Mucosa of descending colon (tissue), 3 donors: Measurements from ENCODE around the gene S100A13. TPM values are rescaled to one million over a fixed set of nuclear protein-coding genes. Genes with fewer than 3 reads are reported as not detected.

ENCODE experiments used
- ATAC-seq: fragments of 200-7000 bp; cut with Tn5 transposase; one replicate; pipeline ENCODE4 v1.9.1; 2020; ENCODE audit warnings: mild to moderate bottlenecking, moderate library complexity
- DNase-seq, 3 donors: peaks; one replicate each; pipeline ENCODE4 v3.0.0-alpha.2; 2020
- H3K36me3 ChIP-seq: fragments of 200-600 bp; one replicate; pipeline ENCODE4 v1.8.0; 2021; ENCODE audit warnings: low read depth, mild to moderate bottlenecking
- H3K4me1 ChIP-seq: fragments of 200-600 bp; one replicate; pipeline ENCODE4 v1.8.0; 2021; ENCODE audit warnings: low read depth, mild to moderate bottlenecking
- H3K4me3 ChIP-seq: fragments of 200-600 bp; one replicate; pipeline ENCODE4 v1.8.0; 2021; ENCODE audit warnings: mild to moderate bottlenecking
- H3K9me3 ChIP-seq: fragments of 200-600 bp; one replicate; pipeline ENCODE4 v1.8.0; 2021; ENCODE audit warnings: mild to moderate bottlenecking
- CTCF ChIP-seq: fragments of 200-600 bp; IDR thresholded peaks from one replicate; pipeline ENCODE4 v1.8.0; 2022; ENCODE audit warnings: antibody characterized with exemption, mild to moderate bottlenecking
- intact Hi-C, 2 donors: fragments of 100-400 bp; cut with DNase I in 1 of 2; cut with micrococcal nuclease in 1 of 2; formaldehyde crosslinking; loops; one replicate each; pipeline versions ENCODE4 v1.11.0 to v1.11.1; 2022; cut with DNase I, micrococcal nuclease
- total RNA-seq, 3 donors: library from RNA; stranded (reverse); fragmentation: NEBNext Ultra II Directional in 2 of 3; extraction: Animal tissue kit (Norgen Biotek cat#: 25700) in 2 of 3; gene quantifications; one replicate each; pipeline versions ENCODE4 v1.2.1 to v1.2.4, GENCODE V29; 2021 to 2023
- donor health status: DM: no; HTN: no; CAD: no; lungs with moderate emphysema.
- donor health status: DM: no; HTN: no; CAD: no.
- donor health status: DM: no; HTN: yes; CAD: no.

The S100A13 gene
- total RNA-seq, 3 donors from 2014 or later: 42.3 to 102 (median 43.9) TPM

GRCh38 chr1:153639280-153639679, 12.0 kb upstream of the S100A13 start:
- peaks cover 4% of the 10 kb centered on the region for H3K4me1 ChIP-seq
- peaks cover 23% of the 10 kb centered on the region for H3K36me3 ChIP-seq
- no peak for ATAC-seq
- no peak for DNase-seq
- intact Hi-C loops: no loop called here
- no peaks in the 10 kb centered on the region for H3K9me3 ChIP-seq
- H3K4me3 ChIP-seq: no peak overlapping the region
- TF ChIP-seq CTCF: no peak

- H3K4me1 ChIP-seq: peaks cover 8% of the 10 kb centered on the region
- no peak overlapping the region for H3K4me3 ChIP-seq
- no peaks in the 10 kb centered on the region for H3K9me3 ChIP-seq
- DNase-seq: no peak
- intact Hi-C loops: no loop called here
- no peak for TF ChIP-seq CTCF
- H3K36me3 ChIP-seq: peaks cover 23% of the 10 kb centered on the region
- ATAC-seq: no peak
Measured at GRCh38 chr1:153638261-153638660, 11.0 kb upstream of the S100A13 start.

- ATAC-seq (no peak), DNase-seq (no peak)
- no peak overlapping the region for H3K4me3 ChIP-seq
- peaks cover 13% of the 10 kb centered on the region for H3K36me3 ChIP-seq
- H3K9me3 ChIP-seq: no peaks in the 10 kb centered on the region
- intact Hi-C loops: no loop called here
- H3K4me1 ChIP-seq: peaks cover 12% of the 10 kb centered on the region
- TF ChIP-seq CTCF: no peak
Measured at GRCh38 chr1:153636312-153636711, 9.0 kb upstream of the S100A13 start.

- intact Hi-C loops: no loop called here
- ATAC-seq: no peak
- DNase-seq: no peak
- Histone ChIP-seq H3K4me1 (peaks cover 16% of the 10 kb centered on the region), H3K36me3 (peaks cover 9% of the 10 kb centered on the region), H3K4me3 (no peak overlapping the region), H3K9me3 (no peaks in the 10 kb centered on the region)
- TF ChIP-seq CTCF: no peak
Measured at GRCh38 chr1:153635872-153636271, 8.6 kb upstream of the S100A13 start.

- Histone ChIP-seq H3K9me3 (no peaks in the 10 kb centered on the region), H3K4me1 (peaks cover 18% of the 10 kb centered on the region), H3K4me3 (peak within 1 kb of the TSS; percentile 78), H3K36me3 (peaks cover 9% of the 10 kb centered on the region)
- intact Hi-C loops: no loop called here
- ATAC-seq: peak; percentile 95
- DNase-seq: peak; percentile 98 to 99 (median 99)
- no peak for TF ChIP-seq CTCF
Measured at GRCh38 chr1:153633754-153634665, 6.7 kb upstream of the S100A13 start, which contains the start of gene CHTOP. TSS of gene CHTOP (plus strand) at chr1:153634066. CDS start at chr1:153636589, 2,523 bp downstream.
